ENCODE measurements around the gene PI16.

- TF ChIP-seq, protein P1, sequence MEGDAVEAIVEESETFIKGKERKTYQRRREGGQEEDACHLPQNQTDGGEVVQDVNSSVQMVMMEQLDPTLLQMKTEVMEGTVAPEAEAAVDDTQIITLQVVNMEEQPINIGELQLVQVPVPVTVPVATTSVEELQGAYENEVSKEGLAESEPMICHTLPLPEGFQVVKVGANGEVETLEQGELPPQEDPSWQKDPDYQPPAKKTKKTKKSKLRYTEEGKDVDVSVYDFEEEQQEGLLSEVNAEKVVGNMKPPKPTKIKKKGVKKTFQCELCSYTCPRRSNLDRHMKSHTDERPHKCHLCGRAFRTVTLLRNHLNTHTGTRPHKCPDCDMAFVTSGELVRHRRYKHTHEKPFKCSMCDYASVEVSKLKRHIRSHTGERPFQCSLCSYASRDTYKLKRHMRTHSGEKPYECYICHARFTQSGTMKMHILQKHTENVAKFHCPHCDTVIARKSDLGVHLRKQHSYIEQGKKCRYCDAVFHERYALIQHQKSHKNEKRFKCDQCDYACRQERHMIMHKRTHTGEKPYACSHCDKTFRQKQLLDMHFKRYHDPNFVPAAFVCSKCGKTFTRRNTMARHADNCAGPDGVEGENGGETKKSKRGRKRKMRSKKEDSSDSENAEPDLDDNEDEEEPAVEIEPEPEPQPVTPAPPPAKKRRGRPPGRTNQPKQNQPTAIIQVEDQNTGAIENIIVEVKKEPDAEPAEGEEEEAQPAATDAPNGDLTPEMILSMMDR (conservative IDR thresholded peaks at IDR 0.05 in 1 of 2, IDR thresholded peaks at IDR 0.05 in 1 of 2; ENCODE audit: extremely low read depth in 1 of 2, insufficient read depth in 1 of 2, low read depth in 1 of 2, low read length in 2 of 2) = no peak
- no peak for TF ChIP-seq EZH2 (IDR thresholded peaks at IDR 0.05; ENCODE audit: borderline replicate concordance, low read length)
Observed at GRCh38 chr6:36929152-36929551, 25.4 kb upstream of the PI16 start.
